ENCODE measurements around the gene FBXL12.
A peak's percentile ranks its signal among the peaks of the same experiment; 100 is the strongest.
"Not testable (repeated sequence)": the region's sequence is repeated elsewhere in the genome, so short reads cannot be mapped to it uniquely, and the experiment has no call there.

The FBXL12 gene

GRCh38 chr19:9791552-9792205 is 27.2 kb downstream of the FBXL12 start:
- DNase-seq = peak; percentile 85

GRCh38 chr19:9791073-9791367 is 27.9 kb downstream of the FBXL12 start:
- DNase-seq = not testable (repeated sequence)

- DNase-seq = not testable (repeated sequence)
Observed at GRCh38 chr19:9789579-9789978, 29.3 kb downstream of the FBXL12 start.

DNA sequence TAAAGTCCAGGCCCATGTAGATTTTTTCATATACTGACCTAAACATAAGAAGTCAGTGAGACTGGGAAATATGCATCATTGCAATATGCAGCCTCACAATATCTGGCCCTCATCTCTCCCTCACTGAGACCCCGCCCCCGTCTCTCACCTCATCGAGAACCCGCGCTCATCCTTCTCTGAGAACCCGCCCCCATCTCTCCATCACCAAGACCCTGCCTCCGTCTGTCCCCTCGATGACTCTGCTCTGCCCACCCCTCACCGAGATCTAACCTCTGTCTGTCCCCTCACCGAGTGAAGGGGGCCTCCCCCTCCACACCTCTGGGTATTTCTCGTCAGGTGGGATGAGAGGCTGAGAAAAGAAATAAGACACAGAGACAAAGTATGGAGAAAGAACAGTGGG is 29.8 kb downstream of the FBXL12 start:
- no peak for DNase-seq

DNA sequence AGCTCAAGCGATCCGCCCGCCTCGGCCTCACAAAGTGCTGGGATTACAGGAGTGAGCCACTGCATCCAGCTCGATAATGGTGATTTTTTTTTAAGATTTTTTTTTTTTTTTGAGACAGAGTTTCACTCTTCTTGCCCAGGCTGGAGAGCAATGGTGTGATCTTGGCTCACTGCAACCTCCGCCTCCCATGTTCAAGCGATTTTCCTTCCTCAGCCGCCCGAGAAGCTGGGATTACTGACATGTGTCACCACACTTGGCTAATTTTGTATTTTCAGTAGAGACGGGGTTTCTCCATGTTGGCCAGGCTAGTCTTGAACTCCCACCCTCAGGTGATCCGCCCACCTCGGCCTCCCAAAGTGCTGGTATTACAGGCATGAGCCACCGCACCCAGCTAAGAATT is 30.3 kb downstream of the FBXL12 start:
- DNase-seq = not testable (repeated sequence)

DNA sequence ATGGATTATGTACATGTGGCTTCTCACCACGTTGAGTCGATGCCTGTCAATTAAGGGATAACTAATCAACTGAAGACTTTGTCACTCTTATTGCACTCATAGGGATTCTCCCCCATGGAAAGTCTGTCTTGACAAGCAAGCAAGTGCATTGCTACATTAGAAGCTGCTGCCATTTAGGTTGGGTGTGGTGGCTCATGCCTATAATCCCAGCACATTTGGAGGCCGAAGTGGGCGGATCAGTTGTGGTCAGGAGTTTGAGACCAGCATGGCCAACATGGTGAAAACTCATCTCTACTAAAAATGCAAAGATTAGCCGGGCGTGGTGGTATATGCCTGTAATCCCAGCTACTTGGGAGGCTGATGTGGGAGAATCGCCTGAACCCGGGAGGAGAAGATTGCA is 32.1 kb downstream of the FBXL12 start:
- no peak for DNase-seq

- DNase-seq = no peak
Observed at GRCh38 chr19:9786342-9786741, 32.5 kb downstream of the FBXL12 start.

DNA sequence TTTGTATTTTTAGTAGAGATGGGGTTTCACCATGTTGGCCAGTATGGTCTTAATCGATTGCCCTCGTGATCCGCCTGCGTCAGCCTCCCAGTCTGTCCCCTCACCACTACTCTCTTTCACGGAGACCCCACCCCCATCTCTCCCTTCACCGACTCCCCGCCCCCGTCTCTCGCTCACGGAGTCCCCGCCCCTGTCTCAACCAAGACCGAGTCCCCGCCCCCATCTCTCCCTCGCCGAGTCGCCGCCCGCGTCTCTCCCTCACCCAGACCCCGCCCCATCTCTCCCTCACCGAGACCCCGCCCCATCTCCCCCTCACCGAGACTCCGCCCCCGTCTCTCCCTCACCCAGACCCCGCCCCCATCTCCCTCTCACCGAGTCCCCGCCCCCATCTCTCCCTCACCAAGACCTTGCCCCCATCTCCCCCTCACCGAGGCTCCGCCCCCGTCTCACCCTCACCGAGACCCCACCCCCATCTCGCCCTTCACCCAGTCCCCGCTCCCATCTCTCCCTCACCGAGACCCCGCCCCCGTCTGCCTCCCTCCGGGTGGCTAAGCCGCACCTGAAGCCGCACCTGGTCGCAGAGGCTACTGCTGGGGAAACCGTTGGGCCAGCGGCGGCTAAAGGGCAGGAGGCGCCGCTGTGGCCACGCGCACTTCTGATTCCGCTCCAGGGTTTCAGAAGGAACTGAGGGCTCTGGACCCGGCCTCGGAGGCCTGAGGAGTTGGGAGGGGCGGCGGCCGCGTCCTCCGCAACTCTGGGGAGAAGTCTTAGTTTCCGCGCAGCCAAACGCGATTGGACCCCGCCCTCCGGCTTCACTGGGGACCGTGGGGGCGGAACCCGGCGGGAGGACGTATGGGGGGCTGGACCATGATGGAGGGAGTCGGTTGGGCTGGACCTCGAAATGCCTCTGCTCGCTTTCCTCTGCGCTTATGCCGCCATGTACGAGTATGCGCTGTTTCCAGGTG is 33.2 kb downstream of the FBXL12 start:
- peak; percentile 90 for DNase-seq

GRCh38 chr19:9784163-9784496 is 34.7 kb downstream of the FBXL12 start:
- DNase-seq = not testable (repeated sequence)

- no peak for DNase-seq
Observed at GRCh38 chr19:9782338-9782737, 36.5 kb downstream of the FBXL12 start.

- DNase-seq = peak; percentile 88
Observed at GRCh38 chr19:9768175-9769112, 50.4 kb downstream of the FBXL12 start, which contains the start of gene ZNF846. Gene ZNF846, minus strand, starts transcription at chr19:9768738. Its CDS starts 3,788 bp downstream, at chr19:9764950.

Measured in activated effector memory CD4-positive, alpha-beta T cell treated with Interleukin-2 at 50 U/mL for 16 hours (primary cell).